HEK293T (cell line): ENCODE measurements around the gene AXIN1.

ENCODE experiments used
- ARNT ChIP-seq: fragments of 450-650 bp; IDR thresholded peaks from 2 replicates; pipeline ENCODE4 v1.6.1; 2017; ENCODE audit warnings: mild to moderate bottlenecking
- ELF4 ChIP-seq: fragments of 450-650 bp; IDR thresholded peaks from 2 replicates; pipeline ENCODE4 v1.6.1; 2017; ENCODE audit warnings: antibody characterized with exemption
- FOXK2 ChIP-seq: fragments of 450-650 bp; IDR thresholded peaks from 2 replicates; pipeline ENCODE4 v1.6.1; 2016; ENCODE audit warnings: mild to moderate bottlenecking
- FOXM1 ChIP-seq: fragments of 450-650 bp; IDR thresholded peaks from 2 replicates; pipeline ENCODE4 v1.6.1; 2017; ENCODE audit warnings: mild to moderate bottlenecking, borderline replicate concordance
- HDGF ChIP-seq: fragments of 450-650 bp; IDR thresholded peaks from 2 replicates; pipeline ENCODE4 v1.6.1; 2017; ENCODE audit warnings: antibody characterized with exemption, borderline replicate concordance
- L3MBTL2 ChIP-seq: fragments of 450-650 bp; conservative IDR thresholded peaks from 2 replicates; pipeline ENCODE4 v1.6.1; 2016; ENCODE audit warnings: mild to moderate bottlenecking
- LEF1 ChIP-seq: fragments of 450-650 bp; IDR thresholded peaks from 2 replicates; pipeline ENCODE4 v1.6.1; 2017; ENCODE audit warnings: mild to moderate bottlenecking, borderline replicate concordance
- NFRKB ChIP-seq: fragments of 450-650 bp; IDR thresholded peaks from 2 replicates; pipeline ENCODE4 v1.6.1; 2016; ENCODE audit warnings: mild to moderate bottlenecking, moderate library complexity
- SP1 ChIP-seq: fragments of 450-650 bp; IDR thresholded peaks from 2 replicates; pipeline ENCODE4 v1.6.1; 2017
- SUZ12 ChIP-seq: fragments of 450-650 bp; IDR thresholded peaks from 2 replicates; pipeline ENCODE4 v1.6.1; 2016; ENCODE audit warnings: mild to moderate bottlenecking
- TARDBP ChIP-seq: fragments of 450-650 bp; IDR thresholded peaks from 2 replicates; pipeline ENCODE4 v1.6.1; 2016
- TF ChIP-seq, protein P1 (sequence below): fragments of 450-650 bp; IDR thresholded peaks from 2 replicates; pipeline ENCODE4 v1.6.1; 2016

- no peak for TF ChIP-seq LEF1
- TF ChIP-seq SP1, result no peak
- no peak for TF ChIP-seq TARDBP
- TF ChIP-seq NFRKB, result no peak
- TF ChIP-seq FOXM1, result no peak
- TF ChIP-seq, protein P1, sequence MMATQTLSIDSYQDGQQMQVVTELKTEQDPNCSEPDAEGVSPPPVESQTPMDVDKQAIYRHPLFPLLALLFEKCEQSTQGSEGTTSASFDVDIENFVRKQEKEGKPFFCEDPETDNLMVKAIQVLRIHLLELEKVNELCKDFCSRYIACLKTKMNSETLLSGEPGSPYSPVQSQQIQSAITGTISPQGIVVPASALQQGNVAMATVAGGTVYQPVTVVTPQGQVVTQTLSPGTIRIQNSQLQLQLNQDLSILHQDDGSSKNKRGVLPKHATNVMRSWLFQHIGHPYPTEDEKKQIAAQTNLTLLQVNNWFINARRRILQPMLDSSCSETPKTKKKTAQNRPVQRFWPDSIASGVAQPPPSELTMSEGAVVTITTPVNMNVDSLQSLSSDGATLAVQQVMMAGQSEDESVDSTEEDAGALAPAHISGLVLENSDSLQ, result no peak
- TF ChIP-seq L3MBTL2, result no peak
- TF ChIP-seq HDGF, result no peak
- TF ChIP-seq FOXK2, result no peak
- no peak for TF ChIP-seq ELF4
- no peak for TF ChIP-seq SUZ12
- TF ChIP-seq ARNT, result no peak
Observed at GRCh38 chr16:314351-314750, 38.2 kb downstream of the AXIN1 start.
